K562 (cell line): ENCODE results near the gene CHAD. TPM values are rescaled to one million over a fixed set of nuclear protein-coding genes. Genes with fewer than 3 reads are reported as not detected.

Source experiments
- ATAC-seq: fragments of 200-7000 bp; cut with Tn5 transposase; 3 replicates; pipeline ENCODE4 v1.9.1; 2020; ENCODE audit warnings: moderate library complexity
- BruUV-seq: library from RNA; stranded (reverse); fragments of 400-500 nt; replicated peaks from 2 replicates; lab custom pipeline; 2021; lab: Mats Ljungman, UMichigan
- CTCF ChIA-PET: fragments of 300-600 bp; formaldehyde crosslinking; extraction: SDS; loops from one replicate; lab custom pipeline; 2021; ENCODE audit warnings: low intra/inter-chr PET ratio; lab: Yijun Ruan, JAX
- POLR2A ChIA-PET: fragments of 300-600, 350-650 bp; sonication (Branson Sonifier 250); formaldehyde crosslinking; extraction: SDS; loops from one replicate; lab custom pipeline; 2021; ENCODE audit warnings: antibody characterized with exemption, inconsistent platforms; lab: Yijun Ruan, JAX
- DNase-seq, 4 experiments: peaks; one replicate each; pipeline versions ENCODE4 v3.0.0 to v3.0.0-alpha.2; 2011 to 2018; ENCODE audit warnings: low spot score in 3 of 4, mixed read lengths in 3 of 4; ENCODE audit errors: extremely low read depth in 1 of 4
- FAIRE-seq: peaks from 2 replicates; lab custom pipeline; 2011; peaks lifted over from hg19 to GRCh38; lab: Jason Lieb, UNC
- H2AFZ ChIP-seq: 2 replicates; pipeline ENCODE4 v1.6.0; 2011; ENCODE audit warnings: low read depth, low read length, control low read depth, inconsistent platforms
- H3K27ac ChIP-seq: fragments of 200-600 bp; 3 replicates; pipeline ENCODE4 v1.8.0; 2011; ENCODE audit warnings: low read depth, mild to moderate bottlenecking, control low read depth, inconsistent platforms, low read length, moderate library complexity, mixed read lengths; ENCODE audit errors: extremely low read depth
- H3K27me3 ChIP-seq, 2 experiments: fragments of 300-600 bp in 1 of 2; 2 replicates in 1 of 2; 3 replicates in 1 of 2; pipeline versions ENCODE4 v1.6.0 to v1.8.0; 2011; ENCODE audit warnings: inconsistent platforms in 2 of 2, low read length in 2 of 2, mild to moderate bottlenecking in 1 of 2, mixed read lengths in 1 of 2, moderate library complexity in 1 of 2; ENCODE audit not compliant: control insufficient read depth in 2 of 2, insufficient read depth in 2 of 2
- H3K36me3 ChIP-seq: fragments of 300-600 bp; 3 replicates; pipeline ENCODE4 v1.8.0; 2011; ENCODE audit warnings: mild to moderate bottlenecking, low read length, inconsistent platforms; ENCODE audit not compliant: control insufficient read depth, insufficient read depth
- H3K4me1 ChIP-seq, 2 experiments: fragments of 200-600 bp in 1 of 2; replicated peaks in 1 of 2; 2 replicates in 1 of 2; 3 replicates in 1 of 2; pipeline versions ENCODE4 v1.5.1 to v1.8.0; 2011; ENCODE audit warnings: inconsistent platforms in 2 of 2, low read length in 2 of 2, mild to moderate bottlenecking in 1 of 2, mixed read lengths in 1 of 2, moderate library complexity in 1 of 2; ENCODE audit not compliant: control insufficient read depth in 2 of 2, insufficient read depth in 2 of 2
- H3K4me2 ChIP-seq: 2 replicates; pipeline ENCODE4 v1.6.1; 2011; ENCODE audit warnings: low read length, control low read depth, inconsistent platforms, mixed read lengths; ENCODE audit not compliant: insufficient read depth
- H3K4me3 ChIP-seq: fragments of 200-600 bp; sonication (generic), shearing (Covaris generic); 2 replicates; pipeline ENCODE4 v1.5.1; 2016; ENCODE audit warnings: control low read depth, inconsistent platforms
- H3K79me2 ChIP-seq: fragments of 200-600 bp; 3 replicates; pipeline ENCODE4 v1.8.0; 2011; ENCODE audit warnings: low read length, inconsistent platforms; ENCODE audit not compliant: control insufficient read depth, insufficient read depth
- H3K9ac ChIP-seq, 2 experiments: 2 replicates each; pipeline versions ENCODE4 v1.6.0 to v1.6.1; 2011; ENCODE audit warnings: low read depth in 2 of 2, low read length in 2 of 2, control low read depth in 1 of 2, inconsistent platforms in 1 of 2, mild to moderate bottlenecking in 1 of 2, mixed read lengths in 1 of 2; ENCODE audit not compliant: insufficient read depth in 1 of 2
- H3K9me1 ChIP-seq: one replicate; pipeline ENCODE4 v1.6.0; 2011; ENCODE audit warnings: inconsistent platforms, mild to moderate bottlenecking, low read length, moderate library complexity; ENCODE audit not compliant: control insufficient read depth, insufficient read depth
- H3K9me3 ChIP-seq: replicated peaks from 2 replicates; pipeline ENCODE4 v1.5.1; 2011; ENCODE audit warnings: low read depth, low read length, inconsistent platforms; ENCODE audit not compliant: control insufficient read depth, insufficient read depth
- H4K20me1 ChIP-seq: replicated peaks from 2 replicates; pipeline ENCODE4 v1.6.1; 2011; ENCODE audit warnings: low read length, inconsistent platforms, mixed read lengths; ENCODE audit not compliant: control insufficient read depth, insufficient read depth
- CHD1 ChIP-seq: fragments of 200-600 bp; sonication (generic); IDR thresholded peaks from one replicate; pipeline ENCODE4 v1.6.1; 2012; ENCODE audit warnings: mild to moderate bottlenecking, moderate library complexity, low read length, inconsistent platforms
- CREB3 ChIP-seq: fragments of 450-650 bp; conservative IDR thresholded peaks from 2 replicates; pipeline ENCODE4 v1.6.1; 2016; ENCODE audit warnings: missing genetic modification characterization, low read depth, mild to moderate bottlenecking, missing compliant biosample characterization, moderate library complexity
- JUNB ChIP-seq: fragments of 450-650 bp; formaldehyde crosslinking; conservative IDR thresholded peaks from 2 replicates; pipeline ENCODE4 v1.4.0; 2020; ENCODE audit warnings: mild to moderate bottlenecking
- MAFF ChIP-seq: IDR thresholded peaks from 2 replicates; pipeline ENCODE4 v1.6.1; 2012; ENCODE audit warnings: low read length, improper control_type of control experiment
- NFATC3 ChIP-seq: fragments of 450-650 bp; IDR thresholded peaks from 2 replicates; pipeline ENCODE4 v1.6.1; 2017; ENCODE audit warnings: mild to moderate bottlenecking
- NFXL1 ChIP-seq: fragments of 450-650 bp; formaldehyde crosslinking; IDR thresholded peaks from 2 replicates; pipeline ENCODE4 v1.4.0; 2021; ENCODE audit warnings: mild to moderate bottlenecking
- PKNOX1 ChIP-seq: fragments of 450-650 bp; IDR thresholded peaks from 2 replicates; pipeline ENCODE4 v1.6.1; 2016
- PYGO2 ChIP-seq: fragments of 450-650 bp; IDR thresholded peaks from 2 replicates; pipeline ENCODE4 v1.6.1; 2016; ENCODE audit warnings: mild to moderate bottlenecking, missing genetic modification characterization, moderate library complexity, missing compliant biosample characterization
- RBM14 ChIP-seq: fragments of 200-400 bp; formaldehyde crosslinking; IDR thresholded peaks from 2 replicates; pipeline ENCODE4 v1.6.1; 2018; ENCODE audit warnings: low read depth, mild to moderate bottlenecking, low read length, moderate library complexity, borderline replicate concordance; ENCODE audit not compliant: insufficient read depth
- RBM25 ChIP-seq: fragments of 200-400 bp; formaldehyde crosslinking; IDR thresholded peaks from 2 replicates; pipeline ENCODE4 v1.6.1; 2018; ENCODE audit warnings: low read length, low read depth, moderate library complexity; ENCODE audit not compliant: severe bottlenecking
- SIRT6 ChIP-seq: IDR thresholded peaks from one replicate; pipeline ENCODE4 v1.6.1; 2012; ENCODE audit warnings: low read depth, mild to moderate bottlenecking, control low read depth, inconsistent platforms, low read length, moderate library complexity
- THAP7 ChIP-seq: fragments of 250-450 bp; sonication (Bioruptor Pico); IDR thresholded peaks from 2 replicates; pipeline ENCODE4 v1.5.0; 2021
- ZNF197 ChIP-seq: fragments of 200-800 bp; sonication (Bioruptor generic); IDR thresholded peaks from 2 replicates; pipeline ENCODE4 v1.6.1; 2016; ENCODE audit warnings: low read depth, missing genetic modification characterization, missing compliant biosample characterization
- ZNF274 ChIP-seq: IDR thresholded peaks from 2 replicates; pipeline ENCODE4 v1.6.1; 2011; ENCODE audit warnings: low read depth, mild to moderate bottlenecking, low read length, moderate library complexity, borderline replicate concordance
- ZNF444 ChIP-seq: fragments of 250-450 bp; sonication (Bioruptor Pico); IDR thresholded peaks from 2 replicates; pipeline ENCODE4 v1.4.0; 2020; ENCODE audit warnings: mild to moderate bottlenecking, moderate library complexity
- ZNF561 ChIP-seq: fragments of 450-650 bp; formaldehyde crosslinking; conservative IDR thresholded peaks from 2 replicates; pipeline ENCODE4 v1.4.0; 2020; ENCODE audit warnings: mild to moderate bottlenecking, moderate library complexity
- ZNF717 ChIP-seq: fragments of 250-450 bp; sonication (Bioruptor Pico); IDR thresholded peaks from 2 replicates; pipeline ENCODE4 v1.5.0; 2021
- ZNF75A ChIP-seq: fragments of 450-650 bp; formaldehyde crosslinking; IDR thresholded peaks from 2 replicates; pipeline ENCODE4 v1.4.0; 2020; ENCODE audit warnings: mild to moderate bottlenecking
- WGBS: fragments of 100-300 bp; shearing (Covaris generic); methylation state at CpG from one replicate; pipeline ENCODE4 v1.1.6; 2016; ENCODE audit warnings: low coverage, mixed read lengths; ENCODE audit not compliant: insufficient coverage; ENCODE audit errors: missing lambda C conversion rate; 5-methylcytosine and 5-hydroxymethylcytosine counted together
- in situ Hi-C: fragments of 300-500 bp; cut with MboI; formaldehyde crosslinking; loops from 4 replicates; pipeline ENCODE4 v1.15.0; 2018; ENCODE audit warnings: inconsistent platforms, mixed read lengths
- intact Hi-C: fragments of 100-400 bp; cut with micrococcal nuclease; formaldehyde crosslinking; loops from 2 replicates; pipeline ENCODE4 v1.14.2; 2022
- polyA plus RNA-seq, 8 experiments: library from polyadenylated mRNA; depleted of rRNA in 4 of 8; stranded (reverse) in 5 of 8; unstranded in 3 of 8; fragments of >200 nt; fragmentation: Nextera tagmentation in 2 of 8; fragmentation: Illumina TruSeq in 1 of 8; extraction: Ambion mirVana in 2 of 8; extraction: Trizol in 1 of 8; gene quantifications; 2 replicates each; pipeline versions ENCODE4 v1.2.1 to v1.2.3, GENCODE V29; 2011 to 2014; ENCODE audit warnings: inconsistent platforms in 1 of 8, missing spikeins in 1 of 8
- total RNA-seq, 7 experiments: library from RNA; depleted of rRNA in 6 of 7; stranded (reverse); fragments of >200 nt in 6 of 7; fragmentation: Illumina TruSeq in 2 of 7; extraction: Trizol in 2 of 7; gene quantifications; 2 replicates each; pipeline versions ENCODE4 v1.2.1 to v1.2.3, GENCODE V29; 2011 to 2021; ENCODE audit warnings: low replicate concordance in 1 of 7

CHAD gene
- total and polyA plus RNA-seq, 9 of the 15 experiments (the other 6 are each of a cell fraction or from before 2014, with no cell fraction given) = not detected

GRCh38 chr17:50482516-50482915, 13.8 kb upstream of the CHAD start:
- Histone ChIP-seq H3K4me3 (no peak overlapping the region), H3K79me2 (peaks cover 18% of the 10 kb centered on the region), H3K4me1 (peaks cover 9 to 26% of the 10 kb centered on the region in 2 experiments; a peak in 4 of 5 replicates), H3K9me1 (no peaks in the 10 kb centered on the region), H3K27ac (0 out of 3 replicates have a peak overlapping the region, but pooled peaks have one; percentile 9), H3K9ac (peak overlapping the region in 1 of 2 experiments; percentile 82; a peak in 2 of 4 replicates), H4K20me1 (no peaks in the 10 kb centered on the region), H3K27me3 (no peaks in the 10 kb centered on the region), H3K36me3 (peaks cover 53% of the 10 kb centered on the region), H3K4me2 (no peak overlapping the region), H3K9me3 (no peaks in the 10 kb centered on the region), H2AFZ (peak overlapping the region; percentile 21; the same call in 1 of the 2 replicates)
- in situ Hi-C loops = no loop called here
- BruUV-seq = no TSS peak
- ChIA-PET POLR2A (interaction anchor here (1.1 kb wide), 1 partner anchor 39 kb away, joined by 3 read pairs; no protein-coding TSS in a partner anchor), CTCF (interaction anchor here (0.7 to 1.2 kb wide), 7 partner anchors 64 to 359 kb away, joined by 3 to 6 read pairs (median 5); partner anchors contain the start of gene SPATA20)
- peak; percentile 91 for FAIRE-seq
- peak; percentile 62 to 93 (median 71) for DNase-seq
- intact Hi-C loops = loop anchor here (1.0 to 5.0 kb wide), 5 partner anchors 64 to 360 kb away; partner anchors contain the start of gene SPATA20
- peak; percentile 63 for ATAC-seq
- under 1% methylated on average over 7 of the region's 7 CpGs for WGBS
- TF ChIP-seq JUNB (CRISPR knock-in tag) (no peak), ZNF717 (CRISPR knock-in tag) (no peak), THAP7 (no peak), PYGO2 (tag) (no peak), MAFF (peak; percentile 8; the same call in 1 of the 2 replicates), ZNF561 (no peak), NFATC3 (no peak), RBM25 (no peak), ZNF75A (no peak), ZNF197 (0 out of 2 replicates have a peak, but pooled peaks have one; percentile 50), NFXL1 (CRISPR knock-in tag) (no peak), PKNOX1 (no peak), CREB3 (tag) (no peak), RBM14 (no peak), ZNF444 (CRISPR knock-in tag) (no peak), CHD1 (no peak), SIRT6 (no peak), ZNF274 (no peak)
